ENCODE data around the gene CHERP.

DNA sequence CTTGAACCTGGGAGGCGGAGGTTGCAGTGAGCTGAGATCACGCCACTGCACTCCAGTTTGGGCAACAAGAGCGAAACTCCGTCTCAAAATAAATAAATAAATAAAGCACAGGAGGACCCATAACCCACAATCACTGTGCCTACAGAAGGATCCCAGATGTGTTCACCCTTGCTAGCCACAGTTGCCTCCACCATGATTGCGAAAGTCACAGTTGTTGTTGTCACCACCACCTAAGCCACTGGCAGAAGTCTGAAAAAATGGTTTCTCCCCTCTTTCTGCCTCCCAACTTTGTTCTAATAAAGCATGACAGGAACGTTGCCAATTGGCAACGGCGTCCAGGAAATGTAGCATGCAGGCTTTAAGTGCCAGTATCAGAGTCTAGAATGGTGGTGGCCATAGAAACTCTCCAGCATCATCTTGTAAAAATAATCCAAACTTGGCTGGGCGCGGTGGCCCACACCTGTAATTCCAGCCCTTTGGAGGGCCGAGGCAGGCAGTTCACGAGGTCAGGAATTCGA lies 68.3 kb downstream of the CHERP start:
- TF ChIP-seq, protein P1, sequence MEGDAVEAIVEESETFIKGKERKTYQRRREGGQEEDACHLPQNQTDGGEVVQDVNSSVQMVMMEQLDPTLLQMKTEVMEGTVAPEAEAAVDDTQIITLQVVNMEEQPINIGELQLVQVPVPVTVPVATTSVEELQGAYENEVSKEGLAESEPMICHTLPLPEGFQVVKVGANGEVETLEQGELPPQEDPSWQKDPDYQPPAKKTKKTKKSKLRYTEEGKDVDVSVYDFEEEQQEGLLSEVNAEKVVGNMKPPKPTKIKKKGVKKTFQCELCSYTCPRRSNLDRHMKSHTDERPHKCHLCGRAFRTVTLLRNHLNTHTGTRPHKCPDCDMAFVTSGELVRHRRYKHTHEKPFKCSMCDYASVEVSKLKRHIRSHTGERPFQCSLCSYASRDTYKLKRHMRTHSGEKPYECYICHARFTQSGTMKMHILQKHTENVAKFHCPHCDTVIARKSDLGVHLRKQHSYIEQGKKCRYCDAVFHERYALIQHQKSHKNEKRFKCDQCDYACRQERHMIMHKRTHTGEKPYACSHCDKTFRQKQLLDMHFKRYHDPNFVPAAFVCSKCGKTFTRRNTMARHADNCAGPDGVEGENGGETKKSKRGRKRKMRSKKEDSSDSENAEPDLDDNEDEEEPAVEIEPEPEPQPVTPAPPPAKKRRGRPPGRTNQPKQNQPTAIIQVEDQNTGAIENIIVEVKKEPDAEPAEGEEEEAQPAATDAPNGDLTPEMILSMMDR (IDR thresholded peaks at IDR 0.05) = no peak
- no peak for TF ChIP-seq POLR2A (IDR thresholded peaks at IDR 0.05)
